Measurements from ENCODE around the gene TPH2.

TPH2 gene

GRCh38 chr12:72075891-72076557 lies 137.4 kb downstream of the TPH2 start:
- no peak overlapping the region for H3K14ac ChIP-seq (ENCODE audit: low read length in 2 of 2)
- WGBS = 96% methylated on average over 9 of the region's 9 CpGs
- H3K9me3 ChIP-seq (ENCODE audit: control insufficient read depth, low read length) = no peaks in the 10 kb centered on the region
- no peak overlapping the region for H3K4me2 ChIP-seq (ENCODE audit: low read length, poor library complexity, severe bottlenecking)
- H3K4me1 ChIP-seq (ENCODE audit: control insufficient read depth, insufficient read depth, low read depth, low read length) = no peaks in the 10 kb centered on the region
- no peak overlapping the region for H2AFZ ChIP-seq (ENCODE audit: low read depth, low read length)
- H4K8ac ChIP-seq (ENCODE audit: low read length) = no peak overlapping the region
- H2BK120ac ChIP-seq (ENCODE audit: low read depth, low read length) = no peak overlapping the region
- H3K23ac ChIP-seq (ENCODE audit: low read length in 2 of 2) = no peak overlapping the region
- no peak overlapping the region for H2BK5ac ChIP-seq (ENCODE audit: low read depth, low read length, poor library complexity, severe bottlenecking)
- no peak overlapping the region for H3K4me3 ChIP-seq (ENCODE audit: insufficient read depth in 1 of 2, low read depth in 1 of 2, low read length in 2 of 2)
- H3K4ac ChIP-seq (ENCODE audit: low read depth in 1 of 2, low read length in 2 of 2) = no peak overlapping the region
- peak overlapping the region in 1 of 2 experiments; percentile 28 for H3K18ac ChIP-seq (ENCODE audit: low read depth in 1 of 2, low read length in 2 of 2)
- H3K36me3 ChIP-seq (ENCODE audit: control insufficient read depth in 1 of 2, insufficient read depth in 2 of 2, low read depth in 1 of 2, low read length in 2 of 2) = no peaks in the 10 kb centered on the region
- H2BK15ac ChIP-seq (ENCODE audit: low read depth, poor library complexity, severe bottlenecking) = no peak overlapping the region
- H4K91ac ChIP-seq (ENCODE audit: low read length) = no peak overlapping the region
- H3K9ac ChIP-seq (ENCODE audit: low read length) = no peak overlapping the region
- peak overlapping the region in 1 of 2 experiments; percentile 72 for H2BK12ac ChIP-seq (ENCODE audit: low read length in 2 of 2)
- DNase-seq = no peak
- no peaks in the 10 kb centered on the region for H3K79me1 ChIP-seq (replicated peaks; ENCODE audit: low read length, poor library complexity, severe bottlenecking)
- H2AK5ac ChIP-seq (ENCODE audit: low read length, severe bottlenecking) = no peak overlapping the region
- H3K27ac ChIP-seq (ENCODE audit: low read length, poor library complexity, severe bottlenecking) = no peak overlapping the region
- H3K27me3 ChIP-seq (ENCODE audit: control insufficient read depth in 1 of 2, insufficient read depth in 1 of 2, low read length in 2 of 2) = no peaks in the 10 kb centered on the region

DNA sequence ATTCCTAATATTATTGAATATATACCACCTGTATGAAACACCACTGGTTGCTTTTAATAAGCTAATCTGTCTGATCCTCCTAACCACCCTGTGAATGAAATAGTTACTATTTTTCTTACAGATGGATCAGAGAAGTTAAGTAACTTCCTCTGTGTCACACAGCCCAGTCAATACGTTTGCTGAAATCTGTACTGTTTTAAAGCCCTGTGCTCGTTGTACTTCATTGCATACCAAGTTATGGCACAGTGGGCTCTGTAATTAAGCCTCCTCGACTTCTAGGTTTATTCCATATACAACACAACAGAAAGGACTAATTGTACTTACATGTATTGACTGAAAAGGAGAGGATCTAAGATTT lies 137.9 kb downstream of the TPH2 start:
- Histone ChIP-seq H3K23ac (ENCODE audit: low read length in 2 of 2) (no peak overlapping the region), H2BK5ac (ENCODE audit: low read depth, low read length, poor library complexity, severe bottlenecking) (no peak overlapping the region), H2BK15ac (ENCODE audit: low read depth, poor library complexity, severe bottlenecking) (no peak overlapping the region), H2AFZ (ENCODE audit: low read depth, low read length) (no peak overlapping the region), H4K8ac (ENCODE audit: low read length) (no peak overlapping the region), H3K27ac (ENCODE audit: low read length, poor library complexity, severe bottlenecking) (no peak overlapping the region), H3K18ac (ENCODE audit: low read depth in 1 of 2, low read length in 2 of 2) (no peak overlapping the region), H3K14ac (ENCODE audit: low read length in 2 of 2) (no peak overlapping the region), H2BK120ac (ENCODE audit: low read depth, low read length) (no peak overlapping the region), H3K4me3 (ENCODE audit: insufficient read depth in 1 of 2, low read depth in 1 of 2, low read length in 2 of 2) (no peak overlapping the region), H3K4me1 (ENCODE audit: control insufficient read depth, insufficient read depth, low read depth, low read length) (no peaks in the 10 kb centered on the region), H3K9ac (ENCODE audit: low read length) (no peak overlapping the region), H3K36me3 (ENCODE audit: control insufficient read depth in 1 of 2, insufficient read depth in 2 of 2, low read depth in 1 of 2, low read length in 2 of 2) (no peaks in the 10 kb centered on the region), H4K91ac (ENCODE audit: low read length) (no peak overlapping the region), H3K27me3 (ENCODE audit: control insufficient read depth in 1 of 2, insufficient read depth in 1 of 2, low read length in 2 of 2) (no peaks in the 10 kb centered on the region), H2BK12ac (ENCODE audit: low read length in 2 of 2) (no peak overlapping the region), H3K4ac (ENCODE audit: low read depth in 1 of 2, low read length in 2 of 2) (no peak overlapping the region), H3K79me1 (replicated peaks; ENCODE audit: low read length, poor library complexity, severe bottlenecking) (no peaks in the 10 kb centered on the region), H3K9me3 (ENCODE audit: control insufficient read depth, low read length) (no peaks in the 10 kb centered on the region), H3K4me2 (ENCODE audit: low read length, poor library complexity, severe bottlenecking) (no peak overlapping the region), H2AK5ac (ENCODE audit: low read length, severe bottlenecking) (no peak overlapping the region)
- no peak for DNase-seq
- 69% methylated on average over 2 of the region's 3 CpGs for WGBS

GRCh38 chr12:72077111-72077820 lies 138.6 kb downstream of the TPH2 start:
- Histone ChIP-seq H2AK5ac (ENCODE audit: low read length, severe bottlenecking) (no peak overlapping the region), H4K8ac (ENCODE audit: low read length) (no peak overlapping the region), H3K4me2 (ENCODE audit: low read length, poor library complexity, severe bottlenecking) (no peak overlapping the region), H2BK120ac (ENCODE audit: low read depth, low read length) (no peak overlapping the region), H3K14ac (ENCODE audit: low read length in 2 of 2) (no peak overlapping the region), H4K91ac (ENCODE audit: low read length) (no peak overlapping the region), H3K36me3 (ENCODE audit: control insufficient read depth in 1 of 2, insufficient read depth in 2 of 2, low read depth in 1 of 2, low read length in 2 of 2) (no peaks in the 10 kb centered on the region), H3K9me3 (ENCODE audit: control insufficient read depth, low read length) (no peaks in the 10 kb centered on the region), H3K27me3 (ENCODE audit: control insufficient read depth in 1 of 2, insufficient read depth in 1 of 2, low read length in 2 of 2) (no peaks in the 10 kb centered on the region), H3K4ac (ENCODE audit: low read depth in 1 of 2, low read length in 2 of 2) (no peak overlapping the region), H2BK15ac (ENCODE audit: low read depth, poor library complexity, severe bottlenecking) (no peak overlapping the region), H3K4me1 (ENCODE audit: control insufficient read depth, insufficient read depth, low read depth, low read length) (no peaks in the 10 kb centered on the region), H3K27ac (ENCODE audit: low read length, poor library complexity, severe bottlenecking) (no peak overlapping the region), H2AFZ (ENCODE audit: low read depth, low read length) (no peak overlapping the region), H2BK5ac (ENCODE audit: low read depth, low read length, poor library complexity, severe bottlenecking) (no peak overlapping the region), H3K18ac (ENCODE audit: low read depth in 1 of 2, low read length in 2 of 2) (no peak overlapping the region), H3K23ac (ENCODE audit: low read length in 2 of 2) (no peak overlapping the region), H3K4me3 (ENCODE audit: insufficient read depth in 1 of 2, low read depth in 1 of 2, low read length in 2 of 2) (no peak overlapping the region), H3K79me1 (replicated peaks; ENCODE audit: low read length, poor library complexity, severe bottlenecking) (no peaks in the 10 kb centered on the region), H3K9ac (ENCODE audit: low read length) (no peak overlapping the region), H2BK12ac (ENCODE audit: low read length in 2 of 2) (no peak overlapping the region)
- no peak for DNase-seq
- WGBS = 100% methylated on average over 1 of the region's 5 CpGs

DNA sequence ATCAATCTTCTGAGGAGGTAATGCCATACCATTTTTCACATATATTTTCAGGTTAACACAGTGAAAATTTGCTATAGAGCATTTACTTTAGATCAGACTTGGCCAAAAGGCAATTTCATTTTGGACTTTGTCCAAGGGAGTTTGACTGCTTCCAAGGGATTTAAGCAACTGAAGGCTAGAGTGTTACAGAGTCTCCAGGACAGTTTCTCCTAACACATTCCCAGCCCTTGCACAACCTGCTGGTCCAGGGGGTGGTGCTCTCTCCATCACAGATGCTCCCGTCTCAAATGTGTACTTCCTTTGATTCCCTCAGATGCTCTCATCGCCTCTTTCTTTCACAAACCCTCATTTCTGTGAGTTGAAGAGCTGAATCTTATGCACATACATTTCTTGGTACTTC lies 143.1 kb downstream of the TPH2 start:
- no peaks in the 10 kb centered on the region for H3K79me1 ChIP-seq (replicated peaks; ENCODE audit: low read length, poor library complexity, severe bottlenecking)
- H3K36me3 ChIP-seq (ENCODE audit: control insufficient read depth in 1 of 2, insufficient read depth in 2 of 2, low read depth in 1 of 2, low read length in 2 of 2) = no peaks in the 10 kb centered on the region
- H3K4ac ChIP-seq (ENCODE audit: low read depth in 1 of 2, low read length in 2 of 2) = no peak overlapping the region
- H4K8ac ChIP-seq (ENCODE audit: low read length) = no peak overlapping the region
- no peak overlapping the region for H3K18ac ChIP-seq (ENCODE audit: low read depth in 1 of 2, low read length in 2 of 2)
- H2AK5ac ChIP-seq (ENCODE audit: low read length, severe bottlenecking) = no peak overlapping the region
- no peaks in the 10 kb centered on the region for H3K4me1 ChIP-seq (ENCODE audit: control insufficient read depth, insufficient read depth, low read depth, low read length)
- H3K4me2 ChIP-seq (ENCODE audit: low read length, poor library complexity, severe bottlenecking) = no peak overlapping the region
- H3K9me3 ChIP-seq (ENCODE audit: control insufficient read depth, low read length) = no peaks in the 10 kb centered on the region
- no peak for DNase-seq
- 89% methylated on average over 2 of the region's 2 CpGs for WGBS
- no peak overlapping the region for H3K4me3 ChIP-seq (ENCODE audit: insufficient read depth in 1 of 2, low read depth in 1 of 2, low read length in 2 of 2)
- H4K91ac ChIP-seq (ENCODE audit: low read length) = no peak overlapping the region
- peaks cover 0 to 3% of the 10 kb centered on the region in 2 experiments for H3K27me3 ChIP-seq (ENCODE audit: control insufficient read depth in 1 of 2, insufficient read depth in 1 of 2, low read length in 2 of 2)
- H2AFZ ChIP-seq (ENCODE audit: low read depth, low read length) = no peak overlapping the region
- no peak overlapping the region for H3K27ac ChIP-seq (ENCODE audit: low read length, poor library complexity, severe bottlenecking)
- H3K14ac ChIP-seq (ENCODE audit: low read length in 2 of 2) = no peak overlapping the region
- no peak overlapping the region for H3K23ac ChIP-seq (ENCODE audit: low read length in 2 of 2)
- H2BK120ac ChIP-seq (ENCODE audit: low read depth, low read length) = no peak overlapping the region
- no peak overlapping the region for H2BK12ac ChIP-seq (ENCODE audit: low read length in 2 of 2)
- H3K9ac ChIP-seq (ENCODE audit: low read length) = no peak overlapping the region
- no peak overlapping the region for H2BK15ac ChIP-seq (ENCODE audit: low read depth, poor library complexity, severe bottlenecking)
- H2BK5ac ChIP-seq (ENCODE audit: low read depth, low read length, poor library complexity, severe bottlenecking) = no peak overlapping the region

Measured in mesenchymal stem cell (in vitro differentiated cells and primary cell).